HG02642 (cell line): ENCODE measurements around the gene WWOX.

ENCODE experiments used
- ATAC-seq: cut with Tn5 transposase; IDR thresholded peaks from one replicate; pipeline ENCODE4 v1.9.1; 2021; ENCODE audit warnings: mild to moderate bottlenecking; ENCODE audit not compliant: unreplicated experiment, poor library complexity

The WWOX gene

DNA sequence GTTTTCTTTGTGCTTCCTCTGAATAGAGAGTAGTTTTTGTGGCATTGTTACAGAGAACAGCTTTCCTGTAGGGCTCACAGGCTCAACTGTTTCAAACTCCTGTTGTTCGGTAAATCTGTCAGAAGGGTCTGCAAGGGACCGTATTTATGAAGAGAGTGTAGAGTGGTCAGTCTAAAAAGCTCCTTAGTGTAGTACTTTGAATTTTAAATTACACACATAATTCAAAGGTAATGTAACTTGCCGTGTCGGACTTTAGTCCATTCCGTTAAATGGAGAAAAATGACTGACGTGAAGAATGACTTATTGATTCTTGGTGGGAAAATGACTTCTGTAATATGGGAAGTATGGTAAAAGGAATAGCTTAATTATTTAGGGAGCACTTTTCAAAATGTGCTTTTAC is 190.9 kb downstream of the WWOX start:
- no peak for ATAC-seq

GRCh38 chr16:78290872-78291591 is 191.6 kb downstream of the WWOX start:
- no peak for ATAC-seq

- ATAC-seq, result no peak
Observed at GRCh38 chr16:78291604-78292003, 192.2 kb downstream of the WWOX start.

DNA sequence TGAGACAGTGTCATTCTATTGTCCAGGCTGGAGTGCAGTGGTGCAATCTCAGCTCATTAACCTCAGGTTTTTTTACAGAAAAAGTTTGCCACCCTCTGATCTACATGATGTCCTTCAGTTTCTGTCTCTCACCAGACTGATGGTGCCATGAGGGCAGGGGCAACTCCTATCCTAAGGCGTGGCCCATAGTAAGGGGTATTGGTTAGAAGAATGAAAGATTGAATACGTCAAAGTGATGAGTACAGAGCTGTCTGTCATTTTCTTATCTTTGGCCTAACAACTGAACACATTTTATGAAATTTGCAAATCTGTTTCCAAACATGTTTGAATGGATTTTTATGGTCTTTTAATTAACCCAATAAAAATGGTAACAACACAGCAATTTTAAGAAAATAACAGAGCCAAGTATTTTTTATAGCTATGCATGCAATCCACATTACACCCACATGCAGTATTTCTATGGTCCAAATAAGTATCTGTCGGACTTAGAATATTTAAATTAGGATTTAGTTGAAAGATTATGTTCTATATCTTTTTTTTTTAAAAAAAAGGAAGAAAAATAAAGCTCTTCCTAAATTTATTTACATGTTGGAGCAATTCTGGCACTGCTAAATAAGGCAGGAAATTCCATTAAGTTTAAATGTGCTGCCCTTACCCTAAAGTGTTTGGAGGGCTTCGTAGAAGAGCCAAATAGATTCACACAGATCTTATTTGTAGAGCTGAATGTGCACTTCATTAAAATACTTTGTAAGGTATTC is 192.8 kb downstream of the WWOX start:
- ATAC-seq, result no peak

DNA sequence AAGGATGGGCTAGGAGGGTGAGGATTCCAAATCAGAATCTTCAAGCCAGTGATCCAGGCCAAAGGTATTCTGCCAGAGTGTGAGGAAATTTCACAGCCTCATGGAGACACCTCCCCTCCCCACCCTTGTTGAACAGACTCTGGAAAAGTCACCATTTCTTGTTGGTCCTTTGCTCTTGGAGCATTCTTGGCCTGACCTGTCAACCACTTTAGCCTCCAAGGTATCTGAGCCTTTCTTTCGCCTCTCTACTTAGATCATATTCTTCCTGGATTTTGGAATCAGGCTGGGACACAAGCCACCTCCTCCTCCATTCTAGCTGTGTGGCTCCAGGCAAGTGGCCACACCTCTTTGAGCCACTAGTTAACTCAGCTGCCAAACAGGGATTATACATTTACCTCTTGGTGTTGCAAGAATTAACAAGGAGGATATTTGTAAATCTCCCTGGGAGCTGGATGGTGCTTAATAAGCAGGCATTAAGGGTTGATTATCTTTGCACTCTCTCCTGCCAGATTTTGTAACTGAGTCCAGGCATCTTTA is 193.5 kb downstream of the WWOX start:
- ATAC-seq, result no peak

- no peak for ATAC-seq
Observed at GRCh38 chr16:78294538-78295225, 195.2 kb downstream of the WWOX start.

DNA sequence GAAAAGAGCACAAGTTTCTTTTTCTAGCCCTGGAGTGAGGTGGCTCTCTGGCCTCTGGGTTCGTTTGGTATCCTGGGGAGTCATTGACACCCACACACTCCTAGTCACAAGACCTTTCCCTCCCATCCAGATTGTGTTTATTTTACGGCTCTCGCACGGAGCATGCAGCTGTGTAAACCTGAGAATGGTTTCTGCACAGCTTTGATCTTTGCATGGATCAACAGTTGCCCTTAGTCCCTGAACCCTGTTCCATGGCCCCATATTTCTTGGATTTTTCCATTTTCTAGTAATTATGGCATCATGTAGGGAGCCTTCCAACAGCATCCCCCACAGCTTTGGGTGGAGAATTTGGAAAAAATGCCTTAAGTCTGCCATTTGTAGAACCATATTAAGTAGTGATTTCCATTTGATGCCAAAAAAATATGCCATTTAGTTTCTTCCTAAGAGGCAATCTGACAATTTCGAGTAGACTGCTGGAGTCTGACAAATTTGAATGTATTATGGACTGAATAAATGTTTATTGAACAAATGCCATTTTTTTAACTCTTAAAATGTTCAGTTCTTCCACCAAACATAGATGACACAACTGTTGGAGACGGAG is 197.7 kb downstream of the WWOX start:
- ATAC-seq, result no peak

DNA sequence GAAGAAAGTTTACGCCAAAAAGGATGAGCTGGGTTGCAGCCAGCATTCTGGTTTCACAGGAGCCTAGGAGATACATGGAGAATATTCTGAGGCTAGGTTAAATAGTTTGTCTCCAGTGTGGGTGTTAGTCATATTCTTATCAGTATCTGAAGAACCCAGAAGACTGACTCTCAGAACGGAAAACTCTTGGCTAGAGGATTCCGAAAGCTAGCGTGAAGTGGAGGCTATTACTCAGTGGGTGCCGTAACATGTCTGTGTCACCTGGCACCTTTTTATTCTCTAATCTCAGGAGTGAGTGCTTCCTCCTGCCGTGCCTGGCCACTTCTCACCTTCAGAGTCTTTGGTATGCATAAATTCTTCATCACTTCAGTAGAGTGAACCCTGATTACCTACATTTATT is 199.5 kb downstream of the WWOX start:
- ATAC-seq, result no peak

- ATAC-seq, result no peak
Observed at GRCh38 chr16:78300469-78300868, 201.0 kb downstream of the WWOX start.

DNA sequence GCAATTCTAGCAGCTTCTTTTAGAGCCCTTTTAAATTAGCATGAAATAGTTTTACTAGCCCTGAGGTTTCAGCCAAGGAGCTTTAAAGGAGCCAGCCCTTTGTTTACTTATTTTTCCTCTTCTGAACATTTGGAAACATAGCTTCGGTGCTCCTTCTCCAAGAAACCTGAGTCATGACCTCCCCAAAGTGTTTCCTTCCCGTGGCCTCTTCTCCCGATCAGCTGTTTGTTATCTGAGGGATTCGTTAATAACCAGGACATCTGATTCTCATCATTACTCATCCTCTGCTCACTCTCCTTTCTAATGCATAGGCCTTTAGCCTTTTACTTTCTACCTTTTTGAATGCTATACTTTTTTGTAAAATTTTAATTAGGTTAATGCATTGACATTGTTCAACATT is 204.5 kb downstream of the WWOX start:
- ATAC-seq, result no peak

DNA sequence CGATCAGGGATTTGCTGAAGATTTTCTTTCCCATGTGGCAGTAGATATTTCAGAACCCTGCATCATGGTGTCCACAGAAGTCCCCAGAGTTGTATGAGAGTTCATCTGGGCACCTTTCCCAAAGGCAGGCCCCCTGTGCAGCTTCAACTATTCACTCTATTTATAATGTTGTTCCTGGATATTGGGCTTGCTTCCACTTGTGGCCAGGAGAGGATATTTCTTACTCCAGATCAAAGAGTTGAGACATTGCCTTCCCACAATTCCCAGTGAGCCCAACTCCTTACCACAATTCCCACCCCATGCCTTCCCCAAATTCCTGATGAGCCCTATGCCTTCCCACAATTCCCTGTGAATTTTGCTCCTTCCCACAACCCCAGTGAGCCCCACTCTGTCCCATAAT is 206.9 kb downstream of the WWOX start:
- no peak for ATAC-seq

- ATAC-seq, result no peak
Observed at GRCh38 chr16:78307824-78308528, 208.5 kb downstream of the WWOX start.

GRCh38 chr16:78309763-78310162 is 210.3 kb downstream of the WWOX start:
- no peak for ATAC-seq

DNA sequence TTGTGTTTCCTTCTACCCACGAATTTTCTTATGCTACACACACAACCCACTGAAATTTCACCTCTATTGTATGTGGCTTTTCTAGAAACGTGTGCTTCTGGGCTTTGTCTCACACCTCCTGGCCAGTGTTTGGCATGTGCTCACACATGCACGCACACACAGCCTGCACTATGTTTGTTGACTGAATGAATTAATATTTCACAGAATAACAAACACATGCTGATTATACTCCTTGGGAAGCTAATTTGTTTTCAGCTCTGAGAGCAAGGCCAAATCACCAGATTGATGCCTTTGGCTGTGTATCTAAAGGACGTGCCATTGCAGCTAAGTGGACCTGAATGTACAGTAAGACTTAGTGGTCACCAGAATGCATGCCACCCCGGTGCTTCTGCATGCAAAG is 210.7 kb downstream of the WWOX start:
- ATAC-seq, result no peak

DNA sequence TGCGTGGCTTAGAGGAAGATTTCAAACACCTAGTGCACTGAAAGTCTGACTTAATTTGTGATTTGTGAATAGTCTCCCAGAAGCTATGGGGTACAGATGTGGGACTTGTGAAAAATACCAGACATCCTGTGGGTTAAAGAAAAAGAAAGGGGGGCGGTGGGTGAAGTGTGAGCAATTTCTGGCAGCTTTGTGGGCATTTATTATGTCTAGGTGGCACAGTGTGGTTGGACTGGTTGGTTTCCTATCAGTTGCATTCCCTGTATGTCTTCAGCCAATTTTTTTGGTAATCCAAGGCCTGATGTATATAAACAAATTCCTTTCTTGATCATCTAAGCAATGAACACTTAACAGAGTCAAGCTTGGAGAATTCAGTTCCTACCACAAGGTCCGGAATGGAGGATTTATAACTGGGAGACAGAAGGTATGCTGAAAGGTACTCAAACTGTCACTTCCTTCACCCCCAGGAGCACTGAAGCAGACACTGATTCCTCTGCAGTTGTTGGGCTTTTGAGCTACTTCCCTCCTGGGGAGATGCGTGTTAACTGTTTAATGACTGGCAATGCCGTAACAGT is 211.6 kb downstream of the WWOX start:
- ATAC-seq, result no peak

- ATAC-seq, result no peak
Observed at GRCh38 chr16:78311831-78312230, 212.4 kb downstream of the WWOX start.

DNA sequence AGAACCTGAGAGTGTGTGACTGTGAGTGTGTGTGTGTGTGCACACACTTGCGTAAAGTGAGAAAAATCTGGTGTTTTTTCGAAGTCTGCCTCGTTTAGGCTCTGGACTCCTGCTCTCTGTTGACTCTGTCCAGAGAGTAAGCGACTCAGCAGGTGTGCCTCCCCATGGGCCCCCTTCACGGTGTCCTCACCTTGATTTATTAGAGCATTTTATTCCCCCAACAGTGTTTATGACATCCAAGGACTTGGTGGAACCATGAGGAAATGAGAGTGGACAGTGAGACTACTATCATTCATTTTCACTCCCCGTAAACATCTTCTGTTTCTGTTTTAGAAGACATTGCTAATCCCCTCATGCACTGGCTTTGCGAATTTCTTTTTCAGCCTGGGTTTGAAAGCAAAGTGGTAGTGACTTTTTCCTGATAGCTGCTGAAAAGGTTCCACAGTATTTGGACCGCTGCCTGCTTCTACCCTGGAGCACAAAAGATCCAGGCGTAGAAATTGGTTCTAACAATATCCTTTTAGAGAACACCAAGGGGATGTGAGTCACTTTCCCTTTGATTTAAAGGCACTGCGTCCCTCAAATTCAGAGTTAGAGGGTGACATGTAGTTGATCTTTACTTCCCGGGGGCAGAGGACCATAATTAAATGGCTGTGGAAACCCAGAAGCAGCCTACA is 218.2 kb downstream of the WWOX start:
- no peak for ATAC-seq

DNA sequence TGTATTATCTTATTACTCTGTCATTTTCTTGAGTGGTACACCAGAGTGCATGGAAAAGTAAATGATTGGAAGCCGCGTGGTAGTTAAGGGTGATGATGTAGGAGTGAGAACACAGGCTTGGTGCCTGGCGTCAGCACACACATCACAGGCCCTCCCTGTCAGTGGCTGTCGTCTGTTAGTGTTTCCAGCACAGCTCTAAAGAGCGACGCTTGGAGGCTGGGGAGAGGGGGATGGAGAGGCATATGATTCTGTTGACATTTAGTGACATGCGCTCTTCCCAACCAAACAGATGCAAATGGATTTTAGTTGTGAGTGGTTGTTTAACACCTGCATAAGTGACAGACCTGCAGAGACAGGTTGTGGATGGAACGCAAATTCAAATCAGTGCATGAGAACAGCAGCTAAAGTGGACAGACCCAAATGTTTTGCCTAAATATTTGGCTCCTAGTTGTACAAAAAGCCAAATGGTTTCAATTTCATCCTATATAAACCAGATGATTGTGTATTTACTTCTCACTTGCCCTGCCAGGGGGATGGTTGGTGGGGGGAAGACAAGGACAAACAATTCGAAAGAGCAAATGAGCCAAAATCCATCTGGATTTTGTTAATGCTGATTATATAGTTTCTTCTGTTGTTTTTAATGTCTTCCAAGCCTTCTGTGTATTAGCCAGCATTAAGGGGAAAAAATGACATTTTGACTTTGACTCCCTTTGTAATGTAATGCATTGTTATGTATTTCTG is 222.3 kb downstream of the WWOX start:
- no peak for ATAC-seq

GRCh38 chr16:78323315-78323714 is 223.9 kb downstream of the WWOX start:
- no peak for ATAC-seq
